NCI-H345 (cell line): ENCODE data around the gene PTGFR.

Source experiments
- DNase-seq: peaks from one replicate; lab custom pipeline; 2025; lab: John Stamatoyannopoulos, UW

Gene PTGFR

GRCh38 chr1:78520216-78520615, 29.4 kb downstream of the PTGFR start:
- DNase-seq: no peak

DNA sequence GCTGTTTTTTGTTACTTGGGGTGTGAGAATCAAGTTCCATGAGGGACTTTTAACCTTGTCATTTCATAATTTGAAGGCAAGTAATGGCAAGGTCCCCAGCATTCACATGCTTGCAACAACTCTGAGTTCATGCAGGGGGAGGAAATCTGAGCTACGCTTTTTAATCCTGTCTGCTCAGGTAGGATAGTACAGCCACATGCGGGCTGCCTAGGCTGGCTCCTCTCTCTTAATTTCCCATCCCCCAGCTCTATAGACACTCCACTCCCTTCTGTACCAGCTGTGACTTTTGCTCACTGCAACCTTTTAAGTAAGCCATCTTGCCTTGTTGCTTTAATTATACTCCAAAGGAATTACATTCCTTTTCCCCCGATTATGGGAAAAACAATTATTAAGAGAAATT, 30.1 kb downstream of the PTGFR start:
- DNase-seq: no peak

DNA sequence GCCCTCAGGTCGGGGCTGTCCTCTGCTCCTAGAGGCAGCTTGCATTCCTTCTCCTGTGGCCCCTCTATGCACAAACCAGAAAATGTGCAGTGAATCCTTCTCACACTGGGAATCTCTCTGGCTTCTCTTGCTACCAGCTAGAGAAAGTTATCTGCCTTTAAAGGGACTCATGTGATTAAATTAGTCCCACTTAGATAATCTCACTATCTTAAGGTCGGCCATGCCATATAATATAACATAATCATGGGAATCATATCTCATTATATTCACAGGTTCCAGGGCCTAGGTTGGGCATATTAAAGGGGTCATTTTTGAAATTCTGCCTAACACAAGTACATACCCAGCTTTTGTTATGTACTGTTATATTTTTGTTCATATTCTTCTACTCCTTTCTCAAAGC, 31.4 kb downstream of the PTGFR start:
- no peak for DNase-seq

DNA sequence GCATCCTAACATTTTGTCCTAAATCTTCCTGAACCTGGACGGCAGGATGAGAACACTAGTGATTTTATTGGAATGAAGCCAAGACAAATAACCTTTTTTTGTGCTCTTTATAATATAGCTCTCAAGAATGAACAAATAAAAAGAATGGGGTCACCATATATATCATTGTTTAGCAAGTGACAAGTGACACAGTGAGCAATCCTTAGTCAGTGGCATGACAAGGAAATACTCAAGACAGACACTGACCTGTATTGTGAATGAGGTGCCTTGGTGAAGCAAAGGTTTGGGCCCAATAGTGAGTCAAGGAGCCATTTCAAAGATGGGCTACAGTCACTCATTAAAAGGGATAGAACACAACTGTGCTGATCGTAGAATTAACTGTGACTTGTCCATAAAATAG, 35.7 kb downstream of the PTGFR start:
- peak; percentile 28 for DNase-seq

DNA sequence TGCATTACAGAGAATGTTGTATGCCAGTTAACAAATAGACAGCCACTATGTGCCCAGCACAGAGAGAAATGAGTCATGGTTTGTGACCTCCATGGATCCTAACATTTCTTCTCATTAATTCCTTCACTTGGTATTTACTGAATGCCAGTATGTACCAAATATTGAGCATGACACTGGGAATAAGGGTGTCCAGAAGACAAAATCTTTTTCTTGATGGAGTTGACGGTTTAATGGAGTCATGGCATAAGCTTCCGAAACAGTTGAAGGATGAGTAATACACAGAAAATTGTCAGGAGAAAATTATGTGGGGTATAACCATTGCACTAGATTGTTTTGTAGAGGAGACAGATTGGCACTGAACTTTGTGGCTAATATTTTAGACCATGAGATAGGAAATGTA, 36.9 kb downstream of the PTGFR start:
- DNase-seq: no peak

GRCh38 chr1:78533527-78533926, 42.8 kb downstream of the PTGFR start:
- no peak for DNase-seq

GRCh38 chr1:78535286-78535685, 44.5 kb downstream of the PTGFR start:
- no peak for DNase-seq

GRCh38 chr1:78536427-78536826, 45.7 kb downstream of the PTGFR start:
- DNase-seq: no peak

- DNase-seq: no peak
These were observed 49.3 kb downstream of the PTGFR start for GRCh38 chr1:78540048-78540447.

GRCh38 chr1:78541479-78541878, 50.7 kb downstream of the PTGFR start:
- DNase-seq: no peak

DNA sequence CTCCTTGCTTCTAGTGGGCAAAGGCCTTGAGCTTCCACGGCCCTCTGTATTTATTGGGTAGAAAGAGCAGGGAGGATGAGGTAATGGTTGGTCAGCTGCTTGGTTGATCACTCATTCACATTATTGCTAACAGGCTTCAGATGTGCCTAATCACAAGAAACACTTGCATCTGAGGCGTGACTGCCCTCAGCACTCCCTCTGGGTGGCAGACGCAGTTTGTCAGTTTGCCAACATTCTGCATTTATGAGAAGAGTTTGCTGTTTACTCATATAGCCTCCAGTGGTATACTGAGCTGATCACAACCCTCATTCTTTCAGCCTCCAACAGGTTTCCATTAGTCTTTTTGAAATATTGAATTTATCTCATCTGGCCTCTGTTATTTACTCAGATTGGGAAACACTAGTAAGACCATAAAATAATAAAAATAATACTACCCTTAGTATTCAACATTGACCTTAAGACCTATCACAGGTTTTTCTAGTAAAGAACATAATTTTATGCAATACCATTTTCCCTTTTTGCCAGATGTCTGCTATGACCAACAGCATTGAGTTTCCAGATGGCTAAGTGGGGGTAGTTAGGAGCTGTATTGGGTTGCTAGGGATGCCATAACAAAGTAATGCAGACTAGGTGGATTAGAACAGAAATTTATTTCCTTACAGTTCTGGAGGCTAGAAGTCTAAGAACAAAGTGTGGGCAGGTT, 53.3 kb downstream of the PTGFR start:
- DNase-seq: peak; percentile 37

GRCh38 chr1:78547081-78547480, 56.3 kb downstream of the PTGFR start:
- no peak for DNase-seq

- DNase-seq: no peak
These were observed 58.6 kb downstream of the PTGFR start for GRCh38 chr1:78549331-78549730.

- DNase-seq: no peak
These were observed 59.1 kb downstream of the PTGFR start for GRCh38 chr1:78549891-78550290.

- DNase-seq: no peak
These were observed 63.1 kb downstream of the PTGFR start for GRCh38 chr1:78553859-78554258.

DNA sequence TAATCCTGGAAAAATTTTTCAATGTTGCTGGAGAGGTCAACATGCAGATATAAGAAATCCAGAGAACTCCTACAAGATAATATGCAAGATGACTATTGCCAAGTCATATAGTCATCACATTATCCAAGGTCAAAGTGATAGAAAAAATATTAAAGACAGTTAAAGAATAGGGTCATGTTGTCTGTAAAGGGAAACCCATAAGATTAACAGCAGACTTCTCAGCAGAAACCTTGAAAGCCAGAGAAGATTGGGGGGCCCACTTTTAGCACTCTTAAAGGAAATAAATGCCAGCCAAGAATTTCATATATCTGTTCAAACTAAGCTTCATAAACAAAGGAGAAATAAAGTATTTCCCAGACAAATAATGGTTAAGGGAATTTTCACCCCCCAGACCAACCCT, 64.1 kb downstream of the PTGFR start:
- no peak for DNase-seq

DNA sequence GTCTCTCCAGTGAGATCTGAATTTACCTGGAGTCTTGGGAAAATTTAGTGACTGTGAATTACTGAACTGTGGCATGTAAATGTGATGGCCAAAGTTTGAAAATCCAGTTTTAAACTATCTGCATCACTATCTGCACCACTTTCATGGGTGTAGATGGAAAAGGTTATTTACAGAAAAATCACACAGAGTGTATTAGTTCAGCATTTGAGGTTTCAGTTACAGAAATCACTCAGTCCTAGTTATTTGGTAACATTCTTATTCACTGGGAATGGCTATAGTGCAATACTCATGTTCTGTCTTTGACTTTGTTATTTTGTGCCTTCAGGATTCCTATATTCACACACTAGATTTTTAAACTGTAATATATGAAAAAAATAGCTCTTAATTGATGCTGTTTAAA, 68.9 kb downstream of the PTGFR start:
- DNase-seq: no peak

DNA sequence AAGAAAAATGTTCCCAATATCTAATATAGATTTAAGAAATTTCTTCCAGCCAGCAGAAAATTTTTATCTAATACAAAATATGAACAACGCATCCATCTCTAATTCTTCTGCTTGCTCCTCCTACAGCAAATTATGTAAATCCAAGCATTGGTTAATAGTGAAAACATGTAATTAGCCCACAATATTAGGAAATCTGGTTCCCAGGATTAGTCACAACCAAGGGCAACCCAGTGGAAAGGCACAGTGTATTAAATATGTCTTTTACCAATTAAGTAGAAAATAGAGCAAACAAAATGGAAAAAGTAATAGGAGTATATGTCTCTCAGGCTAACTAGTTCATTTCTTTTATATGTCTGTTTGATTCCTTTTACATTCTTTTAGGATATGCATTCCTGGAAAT, 70.0 kb downstream of the PTGFR start:
- no peak for DNase-seq

- DNase-seq: no peak
These were observed 71.1 kb downstream of the PTGFR start for GRCh38 chr1:78561856-78562255.

DNA sequence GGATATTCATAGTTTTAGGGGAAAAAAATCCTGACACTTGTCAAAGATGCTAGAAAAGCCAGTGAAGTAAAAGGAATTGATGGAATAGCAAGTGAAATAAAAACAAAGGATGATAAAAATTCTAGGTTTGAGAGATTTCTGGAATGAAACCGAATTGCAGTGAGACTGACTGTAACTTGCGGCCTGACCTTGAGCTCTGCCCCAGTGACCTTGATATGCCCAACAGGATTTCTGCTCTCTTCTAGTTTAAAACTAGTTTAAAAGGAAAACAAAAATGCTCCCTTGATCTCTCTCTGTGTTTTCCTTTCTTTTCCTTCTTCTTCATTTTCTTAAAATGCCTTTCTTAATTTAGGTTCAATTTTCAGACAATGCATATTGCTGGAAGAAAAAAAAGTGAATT, 74.6 kb downstream of the PTGFR start:
- no peak for DNase-seq

GRCh38 chr1:78570539-78570938, 79.8 kb downstream of the PTGFR start:
- DNase-seq: no peak

GRCh38 chr1:78577257-78578100, 86.7 kb downstream of the PTGFR start:
- no peak for DNase-seq

GRCh38 chr1:78586572-78586971, 95.8 kb downstream of the PTGFR start:
- DNase-seq: no peak

DNA sequence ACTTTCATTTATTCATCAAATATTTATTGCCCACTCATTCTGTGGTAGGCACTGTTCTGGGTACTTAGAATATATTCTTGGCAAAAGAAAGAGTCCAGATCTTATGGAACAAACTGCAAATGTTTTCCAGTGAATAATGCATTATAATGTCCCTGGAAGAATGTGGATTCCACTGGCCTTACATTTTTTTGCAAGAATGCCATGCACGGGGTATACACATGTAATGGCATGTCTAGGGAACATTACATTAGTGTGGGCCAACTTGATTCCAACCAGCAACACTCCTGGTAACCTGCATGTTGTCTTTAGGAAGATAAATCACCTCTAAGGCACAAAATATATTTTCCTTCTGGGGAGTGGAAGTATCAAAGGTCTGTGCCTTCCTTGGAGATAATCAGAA, 96.4 kb downstream of the PTGFR start:
- DNase-seq: no peak
